ENCODE data around the gene KLHL22. TPM values are rescaled to one million over a fixed set of nuclear protein-coding genes. Genes with fewer than 3 reads are reported as not detected.
"Not testable (repeated sequence)": the region's sequence is repeated elsewhere in the genome, so short reads cannot be mapped to it uniquely, and the experiment has no call there.

KLHL22 gene
- total RNA-seq, 1 donor from 2014 or later: 21.4 TPM

DNA sequence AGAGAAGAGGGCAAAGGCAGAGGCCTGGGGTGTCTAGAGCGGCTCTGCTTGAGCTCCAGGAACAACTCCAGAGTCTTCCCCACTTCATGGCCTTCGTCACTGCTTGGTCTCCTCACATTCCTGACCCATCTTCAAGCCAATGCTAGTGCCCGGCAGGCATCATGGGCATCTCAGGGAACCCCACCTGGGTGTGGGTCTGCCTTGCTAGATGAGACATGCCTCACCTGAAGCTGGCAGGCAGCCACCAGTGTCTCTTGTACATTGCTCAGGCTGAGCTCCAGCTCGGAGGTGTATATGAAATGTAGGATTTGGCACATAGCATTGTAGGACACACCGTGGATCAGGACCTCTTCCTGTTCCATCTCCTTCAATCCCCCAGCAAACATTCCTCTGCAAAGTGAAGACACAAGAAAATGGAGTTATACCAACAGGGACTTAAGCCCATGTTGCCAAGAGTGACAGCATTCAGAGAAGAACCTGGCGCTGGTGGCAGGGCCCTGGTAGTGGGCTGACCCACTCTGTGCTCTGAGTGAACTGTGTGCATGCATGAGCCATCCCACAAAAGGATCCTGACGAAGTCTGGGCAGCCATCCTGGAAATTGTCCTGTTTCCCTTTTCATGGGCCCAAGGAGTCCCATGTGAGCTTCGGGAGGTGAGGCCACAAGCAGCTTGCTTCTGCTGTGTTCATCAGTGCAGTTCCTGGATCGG lies 24.3 kb downstream of the KLHL22 start:
- DNase-seq (ENCODE audit: low read depth, low spot score): no peak

DNA sequence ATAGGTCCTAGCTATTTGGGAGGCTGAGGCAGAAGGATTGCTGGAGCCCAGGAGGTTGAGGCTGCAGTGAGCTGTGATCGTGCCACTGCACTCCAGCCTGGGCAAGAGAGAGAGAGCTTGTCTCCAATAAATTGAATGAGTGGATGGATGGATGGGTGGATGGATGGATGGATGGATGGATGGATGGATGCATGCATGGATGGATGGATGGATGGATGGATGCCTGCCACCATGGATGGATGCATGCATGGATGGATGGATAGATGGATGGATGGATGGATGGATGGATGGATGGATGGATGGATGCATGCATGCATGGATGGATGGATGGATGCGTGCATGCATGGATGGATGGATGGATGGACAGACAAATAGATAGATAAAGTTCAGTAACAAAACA lies 25.1 kb downstream of the KLHL22 start:
- not testable (repeated sequence) for DNase-seq (ENCODE audit: low read depth, low spot score)

DNA sequence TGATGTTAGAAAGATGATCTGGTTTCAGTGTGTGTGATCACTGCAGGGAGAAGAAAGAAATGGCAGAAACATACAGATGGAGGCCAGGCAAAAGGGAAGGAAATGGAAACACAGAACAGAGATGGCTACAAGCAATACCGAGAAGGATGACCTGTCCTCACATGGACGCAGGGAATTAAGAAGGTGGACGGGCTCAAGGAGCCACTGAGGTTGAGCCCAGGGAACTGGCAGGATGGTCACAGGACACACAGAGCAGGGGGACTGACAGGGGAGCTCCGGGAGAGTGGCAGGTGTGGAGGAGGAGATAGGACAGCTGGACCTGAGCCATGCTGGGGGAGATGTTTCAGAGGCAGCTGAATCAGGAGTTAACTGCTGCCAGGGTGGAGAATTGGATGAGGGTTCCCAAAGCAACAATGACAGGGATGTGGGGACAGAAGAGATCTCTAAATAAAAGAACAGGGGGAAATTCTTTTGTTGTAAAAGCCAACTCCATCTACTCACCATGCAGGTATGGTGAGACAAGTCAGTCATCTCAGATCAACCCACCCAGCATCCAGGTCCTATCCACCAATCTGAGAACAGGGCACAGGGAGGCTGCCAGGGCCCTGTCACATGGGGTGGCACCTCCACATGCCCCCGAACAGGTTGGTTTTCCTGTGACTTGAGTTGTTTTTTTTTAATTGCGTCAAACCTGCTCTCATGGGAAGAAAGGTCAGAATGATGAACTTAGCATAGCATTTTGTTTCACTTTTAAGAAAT lies 26.3 kb downstream of the KLHL22 start:
- no peak for DNase-seq (ENCODE audit: low read depth, low spot score)

DNA sequence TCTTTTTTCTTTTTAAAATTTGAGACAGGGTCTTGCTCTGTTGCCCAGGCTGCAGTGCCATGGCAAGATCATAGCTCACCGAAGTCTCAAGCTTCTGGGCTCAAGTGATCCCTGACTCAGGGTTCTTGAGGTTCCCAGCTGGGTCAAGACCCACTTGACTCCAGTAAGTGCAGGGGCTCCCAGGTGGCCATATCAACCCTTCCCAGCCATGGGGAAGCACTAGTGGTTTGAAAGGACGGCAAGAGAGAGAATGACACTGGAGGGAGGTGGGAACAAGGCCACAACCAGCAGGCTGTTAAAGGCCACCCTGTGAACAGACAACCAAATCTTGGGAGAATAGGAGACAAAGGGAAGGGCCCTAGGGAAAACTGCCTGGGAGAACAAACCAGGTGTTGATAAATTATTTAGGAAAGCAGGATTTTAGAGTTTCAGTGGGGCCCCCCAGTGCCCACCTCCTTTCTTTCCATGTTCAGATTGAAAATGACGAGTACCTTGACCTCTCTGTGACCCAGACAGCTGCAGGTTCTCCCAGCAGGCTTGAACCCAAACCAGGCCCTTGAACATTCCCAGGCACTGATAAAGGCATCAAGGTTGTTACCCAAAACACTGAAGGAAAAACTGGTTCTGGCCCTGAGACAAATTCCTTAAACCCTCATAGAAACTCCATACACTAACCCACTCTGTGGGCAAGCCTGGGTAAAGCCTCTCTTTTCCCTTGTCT lies 28.8 kb downstream of the KLHL22 start:
- DNase-seq (ENCODE audit: low read depth, low spot score): no peak

DNA sequence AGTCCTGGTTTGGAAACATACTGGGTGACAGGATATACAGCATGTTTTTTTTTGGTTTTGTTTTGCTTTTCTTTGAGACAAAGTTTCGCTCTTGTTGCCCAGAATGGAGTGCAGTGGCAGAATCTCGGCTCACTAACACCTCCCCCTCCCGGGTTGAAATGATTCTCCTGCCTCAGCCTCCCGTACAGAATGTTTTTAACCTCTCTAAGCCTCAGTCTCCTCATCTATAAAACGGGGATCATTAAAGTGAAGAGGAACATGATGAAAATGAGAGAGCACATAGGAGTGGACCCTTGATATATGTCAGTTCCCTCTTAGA lies 29.9 kb downstream of the KLHL22 start:
- no peak for DNase-seq (ENCODE audit: low read depth, low spot score)

DNA sequence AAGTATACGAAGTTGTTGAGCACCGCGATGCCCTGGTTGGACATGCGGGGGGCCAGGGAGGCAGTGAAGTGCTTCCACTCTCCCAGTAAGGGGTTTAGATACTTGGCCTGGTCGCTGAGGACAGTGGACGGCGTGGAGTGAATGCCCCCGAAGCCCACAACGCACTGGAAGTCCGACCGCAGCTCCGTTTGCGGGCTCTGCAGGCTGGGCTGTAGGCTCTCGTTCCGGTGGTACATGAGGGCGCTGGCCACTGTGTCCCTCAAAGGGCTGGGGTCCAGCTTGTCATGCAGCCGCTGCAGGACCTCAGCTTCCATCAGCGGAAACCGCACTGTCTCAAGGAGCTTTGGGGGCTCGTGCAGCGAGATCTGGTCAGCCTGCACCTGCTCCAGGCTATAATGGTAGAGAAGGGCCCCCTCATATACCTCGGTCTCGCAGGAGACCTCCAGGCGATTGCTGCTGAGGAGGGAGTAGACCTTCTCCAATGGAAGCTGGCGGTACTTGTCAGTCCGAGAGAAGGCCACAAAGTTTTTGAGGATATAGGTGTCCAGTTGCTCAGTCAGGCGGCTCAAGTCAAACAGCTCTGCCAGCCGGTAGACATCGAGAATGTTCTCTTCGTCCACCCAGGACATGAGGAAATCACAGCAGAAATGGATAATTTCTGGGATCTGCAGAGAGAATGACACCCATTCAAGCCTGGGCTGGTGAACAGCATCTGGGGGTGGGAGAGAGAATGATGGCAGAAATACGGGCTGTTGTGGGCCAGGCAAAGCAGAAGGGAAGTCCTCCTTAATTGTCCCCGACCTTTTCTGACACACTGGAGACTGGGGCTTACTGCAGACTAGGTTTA lies 30.5 kb downstream of the KLHL22 start:
- no peak for DNase-seq (ENCODE audit: low read depth, low spot score)

DNA sequence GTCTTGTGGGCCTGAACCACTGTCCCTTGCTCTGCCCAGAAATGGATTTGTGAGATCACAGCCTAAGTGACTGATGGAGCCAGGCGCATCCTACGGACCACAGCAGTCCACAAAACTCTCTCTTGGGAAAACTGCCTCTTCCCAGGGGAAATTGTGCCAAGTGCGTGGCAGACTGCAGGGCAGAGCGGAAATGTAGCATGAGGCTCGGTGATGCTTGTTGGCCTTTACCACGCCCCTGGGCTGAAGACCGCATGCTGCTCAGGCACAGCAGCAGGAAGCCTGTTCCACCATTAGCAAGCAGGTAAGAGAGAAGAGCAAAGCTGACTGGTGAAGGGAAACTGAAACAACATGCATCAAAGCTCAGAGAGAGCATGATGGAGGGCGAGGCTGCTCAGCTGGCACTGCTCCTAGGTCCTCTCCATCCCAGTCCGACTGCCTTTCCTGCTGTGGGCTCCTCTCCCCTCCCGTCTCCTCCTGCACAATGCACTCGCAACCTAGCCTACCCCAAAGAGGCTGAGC lies 31.4 kb downstream of the KLHL22 start:
- no peak for DNase-seq (ENCODE audit: low read depth, low spot score)

DNA sequence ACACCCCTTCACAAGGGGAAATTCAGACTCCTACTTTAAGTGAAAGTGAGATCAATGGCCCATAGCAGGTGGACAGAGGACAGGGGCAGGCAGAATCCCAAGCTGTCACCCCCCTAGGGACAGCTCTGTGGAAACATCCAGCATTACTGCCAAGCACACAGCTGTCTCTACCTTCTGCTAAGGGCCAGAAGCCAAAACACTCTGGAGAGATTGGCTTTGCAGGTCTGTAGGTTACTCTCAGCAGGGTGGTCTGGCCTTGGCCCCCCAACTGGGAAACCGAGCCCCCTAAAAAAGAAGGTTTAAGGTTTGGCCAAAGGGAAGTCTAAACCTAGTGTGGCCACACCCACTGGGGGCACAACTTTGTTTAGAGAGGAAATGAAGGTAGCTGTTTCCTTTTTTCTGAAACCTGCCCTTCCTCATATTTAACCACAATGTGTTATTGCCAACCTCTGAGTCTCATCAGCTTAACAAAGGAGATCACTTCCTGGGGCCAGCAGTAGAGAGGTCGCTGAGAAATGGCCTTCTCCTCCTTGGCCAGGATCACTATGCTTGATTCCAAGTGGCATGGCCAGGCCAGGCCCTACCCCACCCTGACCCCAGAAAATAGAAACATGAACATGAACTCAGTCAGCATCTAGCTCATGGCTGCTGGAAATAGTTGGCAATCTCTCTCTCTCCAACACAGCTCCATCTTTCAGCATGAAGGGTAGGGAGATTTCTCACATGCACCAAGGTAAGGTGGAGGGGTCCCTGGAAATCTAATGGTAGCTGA lies 32.1 kb downstream of the KLHL22 start:
- DNase-seq (ENCODE audit: low read depth, low spot score): no peak

DNA sequence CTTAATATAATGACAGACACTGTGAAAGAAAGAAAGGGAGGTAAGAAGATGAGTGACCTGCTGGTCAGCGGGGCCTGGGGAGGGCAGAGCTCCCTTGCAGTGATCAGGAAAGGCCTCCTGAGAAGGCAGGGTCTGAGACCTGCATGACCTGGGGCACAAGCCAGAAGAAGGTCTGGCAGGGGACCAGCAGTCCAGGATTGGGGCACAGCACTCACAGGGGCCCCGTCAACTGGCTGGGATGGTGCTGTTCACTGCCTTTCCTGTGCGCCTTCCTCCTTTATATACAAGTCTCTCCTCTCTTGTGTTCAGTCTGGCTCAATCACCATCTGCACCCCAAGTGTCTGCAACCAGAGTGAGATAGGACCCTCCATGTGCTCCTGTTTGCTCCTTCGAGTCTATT lies 35.7 kb downstream of the KLHL22 start:
- DNase-seq (ENCODE audit: low read depth, low spot score): no peak

DNA sequence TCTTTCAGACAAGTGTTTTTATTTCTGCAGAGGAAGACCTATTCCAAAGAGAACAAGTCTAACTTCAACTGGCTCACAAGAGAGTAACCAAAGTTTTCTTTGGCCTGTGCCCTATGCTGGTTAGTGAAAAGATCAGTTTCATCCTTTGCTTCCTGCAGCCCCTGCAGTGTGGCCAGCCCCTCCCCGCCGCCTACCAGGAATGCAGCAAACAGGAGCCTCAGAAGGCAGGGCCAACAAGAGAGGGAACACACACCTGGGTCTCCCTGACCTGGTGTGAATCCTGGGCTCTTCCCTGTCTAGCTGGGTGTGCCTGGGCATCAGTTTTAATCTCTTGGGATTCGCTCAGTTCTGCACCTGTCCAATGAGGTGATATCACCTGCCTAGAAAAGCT lies 36.4 kb downstream of the KLHL22 start:
- DNase-seq (ENCODE audit: low read depth, low spot score): no peak

DNA sequence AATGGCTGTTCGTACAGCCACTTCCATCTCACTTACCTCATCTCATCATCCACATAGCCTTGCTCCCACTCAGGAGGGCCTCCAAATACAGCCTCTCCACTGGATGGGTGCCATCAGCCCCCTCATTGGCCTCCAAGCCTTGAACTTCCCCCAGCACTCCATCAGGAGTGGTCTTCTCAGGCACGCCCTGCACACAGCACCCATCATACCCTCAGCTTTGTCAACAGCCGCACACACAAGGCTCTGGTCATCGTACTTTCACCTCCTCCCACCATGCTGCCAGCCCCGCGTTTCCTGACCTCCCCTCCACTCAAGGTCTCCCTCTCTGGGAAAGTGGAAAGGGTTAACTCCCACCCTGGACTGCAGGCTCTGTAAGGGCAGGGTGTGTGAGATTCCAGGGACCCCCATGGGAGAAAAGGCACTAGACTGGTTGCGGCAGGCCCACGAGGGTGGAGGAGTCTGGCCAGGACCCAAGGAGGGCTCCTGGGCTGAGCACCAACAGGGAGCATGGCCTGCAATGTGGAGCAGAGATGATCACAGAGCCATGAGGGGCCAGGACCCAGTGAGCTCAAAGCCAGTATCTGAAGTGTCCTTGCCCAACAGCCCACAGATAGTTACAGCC lies 37.0 kb downstream of the KLHL22 start:
- no peak for DNase-seq (ENCODE audit: low read depth, low spot score)

DNA sequence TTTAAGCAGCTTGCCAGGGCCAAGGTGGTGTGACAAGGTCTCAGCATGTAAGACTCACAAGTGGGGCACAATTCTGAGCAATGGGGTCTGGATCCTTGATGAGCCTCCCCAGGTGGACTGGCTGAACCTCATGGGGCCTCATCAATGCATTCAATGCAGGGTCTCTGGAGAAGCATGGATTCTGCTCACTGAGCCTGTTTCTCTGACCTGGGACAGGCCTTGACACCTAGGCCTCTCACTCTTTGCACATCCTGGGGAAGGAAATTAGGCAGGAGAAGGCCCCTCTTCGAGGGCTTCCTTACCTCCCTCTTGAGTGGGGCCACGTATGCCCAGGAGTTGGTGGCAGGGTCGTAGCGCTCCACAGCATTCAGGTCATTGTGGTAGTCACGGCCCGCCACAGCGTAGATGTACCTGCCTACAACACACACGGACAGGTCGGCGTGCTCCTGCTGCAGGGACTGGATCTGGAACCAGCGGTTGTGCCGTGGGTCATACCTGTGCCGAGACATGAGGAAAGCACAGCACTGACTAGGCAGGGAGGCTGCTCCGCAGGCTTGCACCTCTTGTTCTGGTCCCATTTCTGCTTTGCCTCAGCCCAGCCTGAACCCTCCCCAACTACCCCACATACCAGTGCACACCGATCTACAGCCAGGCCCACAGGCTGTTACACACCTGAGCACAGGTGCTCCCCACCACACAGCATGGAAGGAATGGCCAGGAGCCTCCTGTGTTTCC lies 37.9 kb downstream of the KLHL22 start:
- no peak for DNase-seq (ENCODE audit: low read depth, low spot score)

DNA sequence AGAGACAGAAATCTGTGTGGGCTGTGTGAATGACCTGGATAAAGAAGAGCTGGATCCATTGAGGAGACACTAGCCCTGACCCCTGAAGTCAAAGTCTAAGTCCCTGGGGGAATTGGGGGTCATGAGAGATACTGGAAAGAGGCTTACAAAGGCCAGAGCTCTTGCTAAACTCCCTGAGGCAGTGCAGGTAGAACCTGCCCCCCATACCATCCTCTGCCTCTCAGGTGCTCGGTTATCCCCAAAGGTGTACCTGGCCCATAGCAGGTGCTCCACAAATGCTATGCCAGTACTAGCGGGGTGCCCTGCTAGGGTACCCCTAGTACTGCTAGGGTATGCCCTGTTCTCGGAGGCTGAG lies 38.9 kb downstream of the KLHL22 start:
- DNase-seq (ENCODE audit: low read depth, low spot score): no peak

DNA sequence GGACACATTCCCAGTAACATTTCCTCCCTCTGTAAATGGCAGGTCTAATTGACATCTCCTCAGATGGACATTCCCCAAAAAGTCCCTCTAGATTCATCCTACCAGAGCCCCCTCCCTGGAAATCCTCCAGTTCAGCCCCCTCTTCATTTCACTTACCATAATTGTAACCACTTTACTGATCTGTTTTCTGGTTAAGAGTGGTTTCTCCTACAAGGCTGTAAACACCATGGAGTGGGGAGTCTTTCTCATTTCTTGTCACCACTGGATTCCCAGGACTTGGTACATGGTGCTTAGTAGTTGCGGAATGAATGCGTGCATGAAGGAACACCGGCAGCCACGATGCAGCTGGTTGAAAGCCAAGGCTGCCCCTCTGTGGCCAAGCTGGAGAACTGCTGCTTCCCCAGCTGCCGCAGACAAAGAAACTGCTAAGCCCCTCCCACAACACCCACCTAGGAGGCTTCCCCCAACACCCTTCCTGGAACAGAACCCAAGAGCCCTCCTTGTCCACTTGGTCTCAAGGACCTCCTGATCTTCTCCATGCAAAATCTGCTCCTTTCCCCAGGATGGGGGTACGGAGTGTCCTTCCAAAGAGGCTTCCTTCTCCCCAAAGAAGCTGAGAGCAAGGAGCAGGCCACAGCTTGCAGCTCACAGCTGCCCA lies 39.4 kb downstream of the KLHL22 start:
- peak; percentile 53 for DNase-seq (ENCODE audit: low read depth, low spot score)

DNA sequence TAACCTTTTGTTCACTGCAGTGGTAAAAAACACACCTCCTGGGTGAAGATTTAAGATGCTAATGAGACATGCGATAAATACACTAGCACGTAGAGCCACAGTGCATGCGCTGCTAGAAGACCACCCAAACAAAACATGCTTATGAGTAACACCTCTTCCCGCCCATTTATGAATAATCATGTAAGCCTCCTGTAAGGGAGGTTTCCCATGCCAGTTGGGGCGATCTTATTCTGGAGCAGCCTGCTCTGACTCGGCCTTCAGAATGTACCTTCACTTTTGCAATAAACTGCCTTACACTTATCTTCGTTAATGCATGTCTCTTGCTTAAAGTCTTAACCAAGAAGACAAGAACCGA lies 39.9 kb downstream of the KLHL22 start:
- DNase-seq (ENCODE audit: low read depth, low spot score): no peak

DNA sequence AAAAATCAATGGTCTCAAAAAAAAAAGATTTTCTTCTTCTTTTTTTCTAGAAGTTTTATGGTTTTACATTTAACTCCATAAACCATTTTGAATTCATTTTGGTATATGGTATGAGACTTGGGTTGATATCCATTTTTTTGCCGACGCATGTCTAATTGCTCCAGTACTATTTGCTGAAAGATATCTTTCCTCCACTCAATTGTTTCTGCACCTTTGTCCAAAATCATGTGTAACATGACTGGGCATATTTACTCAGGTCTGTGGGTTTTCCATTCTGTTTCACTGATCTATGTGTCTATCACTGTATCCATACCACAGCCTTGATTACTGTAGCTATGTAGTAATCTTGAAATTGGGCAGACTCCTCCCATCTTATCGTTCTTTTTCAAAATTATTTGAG lies 42.4 kb downstream of the KLHL22 start:
- no peak for DNase-seq (ENCODE audit: low read depth, low spot score)

DNA sequence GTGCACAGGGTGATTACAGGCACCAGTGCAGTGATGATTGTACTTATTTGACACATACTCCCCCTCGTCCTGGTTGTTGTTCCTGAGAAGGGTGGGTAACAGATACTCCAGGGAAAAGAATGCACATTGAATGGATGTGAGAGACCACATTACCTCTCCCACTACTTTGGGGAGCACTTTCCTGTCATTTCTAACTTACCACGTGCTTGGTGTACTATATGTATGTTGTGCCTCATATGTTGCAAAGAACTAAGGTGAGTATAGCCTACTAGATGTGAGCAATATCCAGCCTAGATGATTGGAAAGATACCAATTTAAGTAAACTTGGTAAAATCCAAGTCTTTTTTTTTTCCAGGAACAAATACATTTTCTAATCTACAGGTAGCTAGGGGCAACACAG lies 43.7 kb downstream of the KLHL22 start:
- DNase-seq (ENCODE audit: low read depth, low spot score): no peak

DNA sequence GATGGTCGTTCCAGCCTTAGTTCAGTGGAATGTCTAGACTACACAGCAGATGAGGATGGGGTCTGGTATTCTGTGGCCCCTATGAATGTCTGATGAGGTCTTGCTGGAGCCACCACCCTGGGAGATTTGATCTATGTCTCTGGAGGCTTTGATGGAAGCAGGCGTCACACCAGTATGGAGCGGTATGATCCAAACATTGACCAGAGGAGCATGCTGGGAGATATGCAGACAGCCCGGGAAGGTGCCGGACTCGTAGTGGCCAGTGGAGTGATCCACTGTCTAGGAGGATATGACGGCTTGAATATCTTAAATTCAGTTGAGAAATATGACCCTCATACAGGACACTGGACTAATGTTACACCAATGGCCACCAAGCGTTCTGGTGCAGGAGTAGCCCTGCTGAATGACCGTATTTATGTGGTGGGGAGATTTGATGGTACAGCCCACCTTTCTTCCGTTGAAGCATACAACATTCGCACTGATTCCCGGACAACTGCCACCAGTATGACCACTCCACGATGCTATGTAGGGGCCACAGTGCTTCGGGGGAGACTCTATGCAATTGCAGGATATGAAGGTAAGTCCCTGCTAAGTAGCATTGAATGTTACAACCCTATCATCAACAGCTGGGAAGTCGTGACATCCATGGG lies 44.3 kb downstream of the KLHL22 start:
- not testable (repeated sequence) for DNase-seq (ENCODE audit: low read depth, low spot score)

DNA sequence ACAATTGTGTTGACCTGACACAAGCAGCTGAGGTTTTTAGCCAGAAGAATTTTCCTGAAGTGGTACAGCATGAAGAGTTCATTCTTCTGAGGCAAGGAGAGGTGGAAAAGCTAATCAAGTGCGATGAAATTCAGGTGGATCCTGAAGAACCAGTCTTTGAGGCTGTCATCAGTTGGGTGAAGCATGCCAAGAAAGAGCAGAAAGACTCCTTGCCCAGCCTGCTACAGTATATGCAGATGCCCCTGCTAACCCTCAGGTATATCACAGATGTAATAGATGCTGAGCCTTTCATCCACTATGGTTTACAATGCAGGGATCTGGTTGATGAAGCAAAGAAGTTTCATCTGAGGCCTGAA lies 45.1 kb downstream of the KLHL22 start:
- DNase-seq (ENCODE audit: low read depth, low spot score): no peak

Data from pulmonary artery endothelial cell (primary cell).